AG08396 (cell line): Measurements from ENCODE around the gene RPL7A.
"Not testable (repeated sequence)": the region's sequence is repeated elsewhere in the genome, so short reads cannot be mapped to it uniquely, and the experiment has no call there.

Source experiments
- DNase-seq: peaks from one replicate; pipeline ENCODE4 v3.0.0; 2012; ENCODE audit warnings: low spot score, mixed read lengths

RPL7A gene

DNA sequence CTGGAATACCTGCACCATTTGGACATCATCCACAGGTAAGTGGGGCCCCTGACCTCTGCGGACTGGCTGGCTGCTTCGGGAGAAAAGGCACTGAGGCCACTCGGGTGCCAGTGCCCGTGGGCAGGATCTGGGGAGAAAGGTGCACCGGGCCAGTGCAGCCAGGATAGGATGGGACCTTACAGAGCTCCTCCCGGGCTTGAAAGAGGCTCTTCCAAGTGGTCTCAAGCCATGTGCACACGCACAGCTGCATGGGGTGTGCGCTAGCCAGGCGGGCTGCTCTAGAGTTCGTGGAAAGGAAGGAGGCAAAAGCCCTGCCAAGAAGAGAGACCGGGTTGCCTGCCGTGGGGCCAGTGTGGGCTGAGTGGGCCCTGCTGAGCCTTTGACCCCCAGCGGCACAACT is 41.5 kb downstream of the RPL7A start:
- DNase-seq = no peak

DNA sequence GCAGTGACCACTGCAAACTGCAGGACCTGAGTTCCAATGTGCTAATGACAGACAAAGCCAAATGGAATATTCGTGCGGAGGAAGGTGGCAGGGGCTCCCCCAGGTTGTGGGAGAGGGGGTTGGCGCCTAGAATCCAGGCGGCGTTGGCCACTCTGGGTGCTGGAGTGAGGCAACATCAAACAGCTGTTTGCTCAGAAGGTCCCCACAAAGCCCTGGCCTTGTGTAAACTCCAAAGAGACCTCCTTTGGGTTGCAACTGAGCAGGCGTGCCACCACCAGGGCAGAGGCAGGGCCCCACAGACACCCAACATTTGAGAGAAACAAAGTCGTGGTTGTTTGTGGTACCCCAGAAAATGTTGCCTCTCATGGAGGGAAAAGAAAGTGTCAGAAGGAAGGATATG is 42.7 kb downstream of the RPL7A start:
- DNase-seq = no peak

DNA sequence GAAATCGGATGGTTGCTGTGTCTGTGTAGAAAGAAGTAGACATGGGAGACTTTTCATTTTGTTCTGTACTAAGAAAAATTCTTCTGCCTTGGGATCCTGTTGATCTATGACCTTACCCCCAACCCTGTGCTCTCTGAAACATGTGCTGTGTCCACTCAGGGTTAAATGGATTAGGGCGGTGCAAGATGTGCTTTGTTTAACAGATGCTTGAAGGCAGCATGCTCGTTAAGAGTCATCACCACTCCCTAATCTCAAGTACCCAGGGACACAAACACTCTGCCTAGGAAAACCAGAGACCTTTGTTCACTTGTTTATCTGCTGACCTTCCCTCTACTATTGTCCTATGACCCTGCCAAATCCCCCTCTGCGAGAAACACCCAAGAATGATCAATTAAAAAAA is 43.4 kb downstream of the RPL7A start:
- DNase-seq = not testable (repeated sequence)

GRCh38 chr9:133392308-133392707 is 44.3 kb downstream of the RPL7A start:
- not testable (repeated sequence) for DNase-seq

- no peak for DNase-seq
Measured at GRCh38 chr9:133393399-133393798, 45.4 kb downstream of the RPL7A start.

- DNase-seq = no peak
Measured at GRCh38 chr9:133394687-133395271, 46.8 kb downstream of the RPL7A start.

DNA sequence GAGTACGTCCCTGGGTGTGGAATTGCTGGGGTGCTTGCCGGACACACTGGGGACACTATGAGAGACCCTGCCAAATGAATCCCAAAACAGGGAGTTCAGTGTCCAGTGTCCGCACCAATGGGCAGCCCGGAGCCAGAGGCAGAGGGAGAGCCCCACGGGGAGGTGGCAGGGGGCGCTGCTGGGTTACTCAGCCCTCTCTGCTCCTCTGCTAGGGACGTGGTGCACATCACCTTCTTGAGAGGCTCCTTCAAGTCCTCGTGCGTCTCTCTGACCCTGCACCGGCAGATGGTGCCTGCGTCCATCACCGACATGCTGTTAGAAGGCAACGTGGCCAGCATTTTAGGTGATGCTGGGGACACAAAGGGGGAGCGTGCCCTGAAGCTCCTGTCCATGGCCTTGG is 48.9 kb downstream of the RPL7A start:
- peak; percentile 49 for DNase-seq

DNA sequence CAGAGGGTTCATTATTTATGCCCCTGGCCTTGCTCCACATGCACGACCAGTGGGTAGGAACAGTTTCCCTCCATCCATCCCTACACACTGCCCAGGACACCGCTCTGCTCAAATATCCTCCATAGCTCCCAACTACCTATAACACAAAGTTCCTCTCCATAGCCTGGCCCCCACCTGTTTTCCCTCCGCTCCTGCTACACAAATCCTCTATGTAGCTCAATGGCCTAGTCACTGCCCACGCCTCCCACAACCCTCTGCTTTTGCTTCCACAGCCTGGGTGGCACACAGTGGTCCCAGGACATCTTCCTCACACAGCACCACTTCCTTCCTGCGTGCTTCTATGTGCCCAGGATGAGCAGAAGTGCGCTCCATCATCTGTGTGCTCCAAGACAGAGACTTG is 49.4 kb downstream of the RPL7A start:
- DNase-seq = no peak

DNA sequence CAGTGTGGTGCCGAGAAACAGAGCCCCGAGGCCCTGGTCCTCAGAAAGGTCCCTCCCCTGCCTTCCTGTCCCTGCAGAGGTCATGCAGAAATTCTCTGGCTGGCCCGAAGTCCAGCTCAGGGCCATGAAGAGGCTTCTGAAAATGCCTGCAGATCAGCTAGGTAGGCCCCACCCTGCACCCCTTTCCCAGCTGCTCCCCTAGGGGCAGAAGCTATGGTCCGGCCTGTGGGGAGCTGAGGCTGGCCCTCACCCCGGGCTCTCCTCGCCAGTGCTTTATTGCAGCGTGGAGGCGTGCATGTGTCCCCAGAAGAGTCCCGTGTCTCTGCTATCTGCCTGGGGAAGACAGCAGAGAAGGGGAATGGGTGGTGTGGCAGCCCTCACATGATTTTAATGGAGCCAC is 49.9 kb downstream of the RPL7A start:
- no peak for DNase-seq

GRCh38 chr9:133400292-133400691 is 52.3 kb downstream of the RPL7A start:
- no peak for DNase-seq
